ENCODE data around the gene OR2T5.
"Not testable (repeated sequence)": the region's sequence is repeated elsewhere in the genome, so short reads cannot be mapped to it uniquely, and the experiment has no call there.

Gene OR2T5

DNA sequence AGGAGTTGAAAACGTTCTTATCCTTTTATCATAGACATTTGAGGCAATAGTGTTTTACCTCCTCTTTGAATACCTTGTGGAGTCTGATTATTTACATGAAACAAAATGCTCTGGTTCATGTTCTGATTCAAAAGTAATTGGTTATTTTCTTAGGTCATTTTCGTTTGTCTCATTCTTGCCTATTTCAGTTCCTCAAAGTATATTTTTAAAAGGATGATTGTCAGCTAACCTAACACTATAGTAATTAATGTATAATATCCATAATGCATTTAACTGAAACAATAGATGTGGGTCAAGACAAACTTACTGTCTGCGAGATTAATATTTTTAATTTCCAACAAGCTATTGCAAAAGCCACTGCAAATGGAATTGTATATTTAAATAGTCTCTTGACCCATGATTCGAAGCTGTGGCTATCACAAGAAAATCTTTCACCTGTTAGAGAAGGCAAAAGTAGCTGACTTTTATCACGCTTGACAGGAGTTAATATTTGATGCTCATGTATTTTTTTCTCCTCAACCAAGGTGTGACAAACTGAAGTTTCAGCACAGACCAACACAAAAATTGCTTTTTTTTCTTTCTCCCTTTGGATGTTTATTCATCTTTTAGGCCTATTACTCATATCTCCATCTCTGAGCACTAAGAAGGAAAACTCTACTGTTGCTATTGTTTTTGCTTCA, 37.8 kb upstream of the OR2T5 start:
- H3K9ac ChIP-seq (ENCODE audit: low read depth, low read length, poor library complexity); H3K36me3 ChIP-seq (replicated peaks in 1 of 2; ENCODE audit: control insufficient read depth in 2 of 2, insufficient read depth in 2 of 2, low read length in 2 of 2); H3K4ac ChIP-seq (ENCODE audit: low read length); H4K8ac ChIP-seq (ENCODE audit: low read depth, low read length); DNase-seq (ENCODE audit: low spot score); H3K14ac ChIP-seq (ENCODE audit: low read length); H3K27me3 ChIP-seq (ENCODE audit: control insufficient read depth in 3 of 3, insufficient read depth in 3 of 3, low read depth in 1 of 3, low read length in 3 of 3); H4K91ac ChIP-seq (ENCODE audit: low read depth, low read length, poor library complexity); H2BK12ac ChIP-seq (ENCODE audit: low read length); H2BK5ac ChIP-seq (ENCODE audit: low read length); H3K18ac ChIP-seq (ENCODE audit: low read length); H2AK5ac ChIP-seq (ENCODE audit: low read depth, low read length); H3K27ac ChIP-seq (replicated peaks; ENCODE audit: low read length); H2BK120ac ChIP-seq (ENCODE audit: low read depth, low read length); H3K9me3 ChIP-seq (replicated peaks in 1 of 2; ENCODE audit: control insufficient read depth in 2 of 2, insufficient read depth in 1 of 2, low read depth in 1 of 2, low read length in 2 of 2); H3K4me2 ChIP-seq (ENCODE audit: insufficient read depth, low read length, poor library complexity, severe bottlenecking); H2BK15ac ChIP-seq (ENCODE audit: low read length); H3K4me1 ChIP-seq (ENCODE audit: control insufficient read depth in 2 of 2, insufficient read depth in 1 of 2, low read depth in 1 of 2, low read length in 2 of 2); H2AFZ ChIP-seq (ENCODE audit: low read length); H3K79me1 ChIP-seq (ENCODE audit: low read depth, low read length); H3K4me3 ChIP-seq (ENCODE audit: low read length in 2 of 2); H3K23ac ChIP-seq (ENCODE audit: low read depth, low read length, poor library complexity): not testable (repeated sequence)
- no CpG with 5 or more reads among the region's 5 CpGs for WGBS, 2 donors (ENCODE audit: extremely low coverage in 2 of 2, insufficient read length in 2 of 2, insufficient replicate concordance in 1 of 2)

DNA sequence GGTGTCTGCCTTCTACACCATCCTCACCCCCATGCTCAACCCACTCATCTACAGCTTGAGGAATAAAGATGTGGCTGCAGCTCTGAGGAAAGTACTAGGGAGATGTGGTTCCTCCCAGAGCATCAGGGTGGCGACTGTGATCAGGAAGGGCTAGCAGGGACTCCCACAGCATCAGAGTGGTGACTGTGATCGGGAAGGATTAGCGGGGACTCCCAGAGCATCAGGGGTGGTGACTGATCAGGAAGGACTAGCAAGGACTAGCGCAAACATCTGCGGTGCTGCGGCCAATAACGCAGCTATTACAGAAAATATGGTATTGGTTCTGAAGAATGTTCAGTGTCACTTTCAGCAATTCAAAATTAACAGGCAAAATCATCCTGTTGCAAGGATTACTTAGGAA, 34.8 kb upstream of the OR2T5 start:
- not testable (repeated sequence) for DNase-seq (ENCODE audit: low spot score); H3K4me1 ChIP-seq (ENCODE audit: control insufficient read depth in 2 of 2, insufficient read depth in 1 of 2, low read depth in 1 of 2, low read length in 2 of 2); H3K27me3 ChIP-seq (ENCODE audit: control insufficient read depth in 3 of 3, insufficient read depth in 3 of 3, low read depth in 1 of 3, low read length in 3 of 3); H3K23ac ChIP-seq (ENCODE audit: low read depth, low read length, poor library complexity); H3K18ac ChIP-seq (ENCODE audit: low read length); H4K91ac ChIP-seq (ENCODE audit: low read depth, low read length, poor library complexity); H3K79me1 ChIP-seq (ENCODE audit: low read depth, low read length); H2BK12ac ChIP-seq (ENCODE audit: low read length); H2BK15ac ChIP-seq (ENCODE audit: low read length); H3K4me3 ChIP-seq (ENCODE audit: low read length in 2 of 2); H3K14ac ChIP-seq (ENCODE audit: low read length); H3K27ac ChIP-seq (replicated peaks; ENCODE audit: low read length); H3K4ac ChIP-seq (ENCODE audit: low read length); H2AFZ ChIP-seq (ENCODE audit: low read length); H2AK5ac ChIP-seq (ENCODE audit: low read depth, low read length); H3K36me3 ChIP-seq (replicated peaks in 1 of 2; ENCODE audit: control insufficient read depth in 2 of 2, insufficient read depth in 2 of 2, low read length in 2 of 2); H3K4me2 ChIP-seq (ENCODE audit: insufficient read depth, low read length, poor library complexity, severe bottlenecking); H2BK5ac ChIP-seq (ENCODE audit: low read length); H3K9me3 ChIP-seq (replicated peaks in 1 of 2; ENCODE audit: control insufficient read depth in 2 of 2, insufficient read depth in 1 of 2, low read depth in 1 of 2, low read length in 2 of 2); H3K9ac ChIP-seq (ENCODE audit: low read depth, low read length, poor library complexity); H4K8ac ChIP-seq (ENCODE audit: low read depth, low read length); H2BK120ac ChIP-seq (ENCODE audit: low read depth, low read length)
- WGBS, 2 donors (ENCODE audit: extremely low coverage in 2 of 2, insufficient read length in 2 of 2, insufficient replicate concordance in 1 of 2) = no CpG with 5 or more reads among the region's 7 CpGs

DNA sequence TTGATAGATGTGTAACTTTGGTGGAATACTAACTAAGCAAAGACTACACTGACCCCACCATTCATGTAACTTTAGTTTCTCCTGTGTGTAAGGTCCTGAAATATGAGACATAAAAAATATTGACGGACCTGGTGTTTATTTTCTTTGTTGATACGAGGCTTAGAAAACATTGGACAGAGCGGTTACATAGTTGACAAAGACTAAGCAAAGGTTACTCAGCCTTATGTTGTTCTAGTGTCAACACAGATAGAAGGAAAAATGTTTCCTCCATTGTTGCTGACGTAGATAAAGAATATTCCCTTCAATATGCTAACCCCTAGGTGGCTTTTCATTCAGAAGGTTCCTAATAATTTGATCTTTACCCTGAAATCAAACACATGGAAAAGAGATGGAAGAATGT, 33.3 kb upstream of the OR2T5 start:
- not testable (repeated sequence) for H3K4me2 ChIP-seq (ENCODE audit: insufficient read depth, low read length, poor library complexity, severe bottlenecking); H2BK120ac ChIP-seq (ENCODE audit: low read depth, low read length); H3K4ac ChIP-seq (ENCODE audit: low read length); H3K23ac ChIP-seq (ENCODE audit: low read depth, low read length, poor library complexity); H2BK12ac ChIP-seq (ENCODE audit: low read length); H3K18ac ChIP-seq (ENCODE audit: low read length); H3K14ac ChIP-seq (ENCODE audit: low read length); H2BK15ac ChIP-seq (ENCODE audit: low read length); H4K91ac ChIP-seq (ENCODE audit: low read depth, low read length, poor library complexity); H3K79me1 ChIP-seq (ENCODE audit: low read depth, low read length); DNase-seq (ENCODE audit: low spot score); H3K27me3 ChIP-seq (ENCODE audit: control insufficient read depth in 3 of 3, insufficient read depth in 3 of 3, low read depth in 1 of 3, low read length in 3 of 3); H3K27ac ChIP-seq (replicated peaks; ENCODE audit: low read length); H3K9me3 ChIP-seq (replicated peaks in 1 of 2; ENCODE audit: control insufficient read depth in 2 of 2, insufficient read depth in 1 of 2, low read depth in 1 of 2, low read length in 2 of 2); H3K4me1 ChIP-seq (ENCODE audit: control insufficient read depth in 2 of 2, insufficient read depth in 1 of 2, low read depth in 1 of 2, low read length in 2 of 2); H3K4me3 ChIP-seq (ENCODE audit: low read length in 2 of 2); H3K9ac ChIP-seq (ENCODE audit: low read depth, low read length, poor library complexity); H4K8ac ChIP-seq (ENCODE audit: low read depth, low read length); H3K36me3 ChIP-seq (replicated peaks in 1 of 2; ENCODE audit: control insufficient read depth in 2 of 2, insufficient read depth in 2 of 2, low read length in 2 of 2); H2AFZ ChIP-seq (ENCODE audit: low read length); H2AK5ac ChIP-seq (ENCODE audit: low read depth, low read length); H2BK5ac ChIP-seq (ENCODE audit: low read length)
- WGBS, 2 donors (ENCODE audit: extremely low coverage in 2 of 2, insufficient read length in 2 of 2, insufficient replicate concordance in 1 of 2) = no CpG with 5 or more reads among the region's 4 CpGs

DNA sequence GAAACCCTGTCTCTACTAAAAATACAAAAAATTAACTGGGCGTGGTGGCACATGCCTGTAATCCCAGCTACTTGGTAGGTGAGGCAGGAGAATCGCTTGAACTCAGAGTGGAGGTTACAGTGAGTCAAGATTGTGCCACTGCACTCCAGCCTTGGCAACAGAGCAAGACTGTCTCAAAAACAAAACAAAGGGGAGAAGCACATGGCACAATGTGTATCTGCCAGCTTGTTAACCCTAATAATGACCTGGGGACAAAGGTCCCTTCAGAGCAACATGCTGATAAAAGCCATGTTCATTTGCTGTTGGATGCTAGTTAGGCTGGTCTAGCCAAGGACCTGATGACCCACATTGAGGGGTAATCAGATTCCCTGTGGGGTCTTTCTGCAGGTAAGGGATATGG, 31.8 kb upstream of the OR2T5 start:
- not testable (repeated sequence) for H3K27me3 ChIP-seq (ENCODE audit: control insufficient read depth in 3 of 3, insufficient read depth in 3 of 3, low read depth in 1 of 3, low read length in 3 of 3); H4K8ac ChIP-seq (ENCODE audit: low read depth, low read length); H4K91ac ChIP-seq (ENCODE audit: low read depth, low read length, poor library complexity); H3K4me2 ChIP-seq (ENCODE audit: insufficient read depth, low read length, poor library complexity, severe bottlenecking); H3K4ac ChIP-seq (ENCODE audit: low read length); H3K4me3 ChIP-seq (ENCODE audit: low read length in 2 of 2); H2BK120ac ChIP-seq (ENCODE audit: low read depth, low read length); H3K36me3 ChIP-seq (replicated peaks in 1 of 2; ENCODE audit: control insufficient read depth in 2 of 2, insufficient read depth in 2 of 2, low read length in 2 of 2); H3K9me3 ChIP-seq (replicated peaks in 1 of 2; ENCODE audit: control insufficient read depth in 2 of 2, insufficient read depth in 1 of 2, low read depth in 1 of 2, low read length in 2 of 2); H2AK5ac ChIP-seq (ENCODE audit: low read depth, low read length); H3K79me1 ChIP-seq (ENCODE audit: low read depth, low read length); H3K14ac ChIP-seq (ENCODE audit: low read length); H3K18ac ChIP-seq (ENCODE audit: low read length); DNase-seq (ENCODE audit: low spot score); H2BK5ac ChIP-seq (ENCODE audit: low read length); H3K9ac ChIP-seq (ENCODE audit: low read depth, low read length, poor library complexity); H2BK15ac ChIP-seq (ENCODE audit: low read length); H3K27ac ChIP-seq (replicated peaks; ENCODE audit: low read length); H2AFZ ChIP-seq (ENCODE audit: low read length); H3K23ac ChIP-seq (ENCODE audit: low read depth, low read length, poor library complexity); H2BK12ac ChIP-seq (ENCODE audit: low read length); H3K4me1 ChIP-seq (ENCODE audit: control insufficient read depth in 2 of 2, insufficient read depth in 1 of 2, low read depth in 1 of 2, low read length in 2 of 2)
- WGBS, 2 donors (ENCODE audit: extremely low coverage in 2 of 2, insufficient read length in 2 of 2, insufficient replicate concordance in 1 of 2) = no CpG with 5 or more reads among the region's 2 CpGs

All from neuronal stem cell (in vitro differentiated cells).